ENCODE results near the gene CLEC16A.

Gene CLEC16A

GRCh38 chr16:11142261-11142630 lies 197.9 kb downstream of the CLEC16A start:
- no peak overlapping the region for H3K4me3 ChIP-seq (replicated peaks; ENCODE audit: low read depth, low read length)
- DNase-seq (ENCODE audit: low read depth) = no peak
- TF ChIP-seq CTCF (IDR thresholded peaks at IDR 0.05; ENCODE audit: low read length, missing control alignments) = no peak

- TF ChIP-seq CTCF (IDR thresholded peaks at IDR 0.05; ENCODE audit: low read length, missing control alignments) = no peak
- H3K4me3 ChIP-seq (replicated peaks; ENCODE audit: low read depth, low read length) = no peak overlapping the region
- DNase-seq (ENCODE audit: low read depth) = no peak
Measured at GRCh38 chr16:11142951-11143350, 198.6 kb downstream of the CLEC16A start.

GRCh38 chr16:11143372-11144035 lies 199.1 kb downstream of the CLEC16A start:
- no peak overlapping the region for H3K4me3 ChIP-seq (replicated peaks; ENCODE audit: low read depth, low read length)
- no peak for DNase-seq (ENCODE audit: low read depth)
- no peak for TF ChIP-seq CTCF (IDR thresholded peaks at IDR 0.05; ENCODE audit: low read length, missing control alignments)

GRCh38 chr16:11144122-11144521 lies 199.8 kb downstream of the CLEC16A start:
- no peak for TF ChIP-seq CTCF (IDR thresholded peaks at IDR 0.05; ENCODE audit: low read length, missing control alignments)

GRCh38 chr16:11145173-11145818 lies 200.9 kb downstream of the CLEC16A start:
- no peak for DNase-seq (ENCODE audit: low read depth)
- TF ChIP-seq CTCF (IDR thresholded peaks at IDR 0.05; ENCODE audit: low read length, missing control alignments) = no peak

More at GRCh38 chr16:11144122-11144521, 199.8 kb downstream of the CLEC16A start:
- no peak for DNase-seq (ENCODE audit: low read depth)
- H3K4me3 ChIP-seq (replicated peaks; ENCODE audit: low read depth, low read length) = no peak overlapping the region

GRCh38 chr16:11145819-11146211 lies 201.5 kb downstream of the CLEC16A start:
- no peak for DNase-seq (ENCODE audit: low read depth)
- TF ChIP-seq CTCF (IDR thresholded peaks at IDR 0.05; ENCODE audit: low read length, missing control alignments) = no peak
- H3K4me3 ChIP-seq (replicated peaks; ENCODE audit: low read depth, low read length) = no peak overlapping the region

More at GRCh38 chr16:11145173-11145818, 200.9 kb downstream of the CLEC16A start:
- H3K4me3 ChIP-seq (replicated peaks; ENCODE audit: low read depth, low read length) = no peak overlapping the region

Data from fibroblast of pulmonary artery (primary cell).